CD14-positive monocyte (primary cell): ENCODE data around the gene CHRDL2. TPM values are rescaled to one million over a fixed set of nuclear protein-coding genes. Genes with fewer than 3 reads are reported as not detected.

Source experiments
- DNase-seq, 3 donors: peaks; one replicate each; pipeline ENCODE4 v3.0.0-alpha.2; 2011 to 2022
- H2AFZ ChIP-seq: 2 replicates; pipeline ENCODE4 v1.6.0; 2012; ENCODE audit warnings: mild to moderate bottlenecking, low read depth, low read length, inconsistent platforms; ENCODE audit not compliant: insufficient read depth, poor library complexity, severe bottlenecking
- H3K27ac ChIP-seq, 2 donors: 1 replicate in 1 of 2; 2 replicates in 1 of 2; pipeline ENCODE4 v1.5.1; 2012 to 2013; ENCODE audit warnings: low read length in 2 of 2, control low read depth in 1 of 2, inconsistent platforms in 1 of 2, low read depth in 1 of 2, mild to moderate bottlenecking in 1 of 2
- H3K27me3 ChIP-seq, 2 donors: one replicate each; pipeline versions ENCODE4 v1.6.0 to v1.6.1; 2011 to 2013; ENCODE audit warnings: low read length in 2 of 2; ENCODE audit not compliant: control insufficient read depth in 2 of 2, insufficient read depth in 2 of 2
- H3K36me3 ChIP-seq, 2 donors: replicated peaks in 1 of 2; 1 replicate in 1 of 2; 2 replicates in 1 of 2; pipeline versions ENCODE4 v1.5.1 to v1.6.1; 2012 to 2013; ENCODE audit warnings: low read length in 2 of 2, control low read depth in 1 of 2, inconsistent platforms in 1 of 2, mild to moderate bottlenecking in 1 of 2; ENCODE audit not compliant: insufficient read depth in 2 of 2, control insufficient read depth in 1 of 2
- H3K4me1 ChIP-seq, 2 donors: 1 replicate in 1 of 2; 2 replicates in 1 of 2; pipeline versions ENCODE4 v1.5.1 to v1.6.1; 2012 to 2013; ENCODE audit warnings: low read length in 2 of 2, control low read depth in 1 of 2, inconsistent platforms in 1 of 2, mild to moderate bottlenecking in 1 of 2, moderate library complexity in 1 of 2; ENCODE audit not compliant: insufficient read depth in 2 of 2, control insufficient read depth in 1 of 2
- H3K4me2 ChIP-seq: replicated peaks from 2 replicates; pipeline ENCODE3; 2012; ENCODE audit warnings: low read length, moderate library complexity, mild to moderate bottlenecking; ENCODE audit not compliant: poor library complexity, severe bottlenecking; ENCODE audit errors: extremely low read depth
- H3K4me3 ChIP-seq, 3 experiments: fragments of 200-600 bp in 1 of 3; sonication (generic) in 1 of 3; replicated peaks in 1 of 3; 1 replicate in 2 of 3; 2 replicates in 1 of 3; pipeline ENCODE4 v1.5.1; 2011 to 2013; ENCODE audit warnings: low read length in 3 of 3, mild to moderate bottlenecking in 3 of 3, control low read depth in 2 of 3, low read depth in 2 of 3, inconsistent platforms in 1 of 3, moderate library complexity in 1 of 3
- H3K79me2 ChIP-seq: 2 replicates; pipeline ENCODE4 v1.6.0; 2012; ENCODE audit warnings: mild to moderate bottlenecking, control low read depth, inconsistent platforms, low read length, moderate library complexity; ENCODE audit not compliant: insufficient read depth
- H3K9ac ChIP-seq: 2 replicates; pipeline ENCODE4 v1.6.0; 2017; ENCODE audit warnings: low read length, mild to moderate bottlenecking; ENCODE audit not compliant: insufficient read depth, poor library complexity, severe bottlenecking
- H3K9me3 ChIP-seq, 2 donors: replicated peaks in 1 of 2; 1 replicate in 1 of 2; 2 replicates in 1 of 2; pipeline versions ENCODE4 v1.5.1 to v1.6.1; 2012 to 2013; ENCODE audit warnings: low read length in 2 of 2, control low read depth in 1 of 2; ENCODE audit not compliant: control insufficient read depth in 1 of 2, insufficient read depth in 1 of 2
- H4K20me1 ChIP-seq: 2 replicates; pipeline ENCODE4 v1.6.0; 2012; ENCODE audit warnings: mild to moderate bottlenecking, low read length, control low read depth, moderate library complexity; ENCODE audit not compliant: insufficient read depth
- H3K27ac Mint-ChIP-seq, 7 donors: one replicate each; pipeline ENCODE4 v1.8.0; 2020; ENCODE audit warnings: mild to moderate bottlenecking in 7 of 7, mixed read lengths in 7 of 7, moderate library complexity in 6 of 7, inconsistent platforms in 2 of 7
- H3K27me3 Mint-ChIP-seq, 3 donors: one replicate each; pipeline ENCODE4 v1.8.0; 2021 to 2022; ENCODE audit warnings: low read depth in 3 of 3, mild to moderate bottlenecking in 3 of 3, mixed read lengths in 3 of 3, moderate library complexity in 3 of 3, inconsistent platforms in 1 of 3
- H3K36me3 Mint-ChIP-seq, 2 donors: one replicate each; pipeline ENCODE4 v1.8.0; 2020; ENCODE audit warnings: mixed read lengths in 2 of 2, inconsistent platforms in 1 of 2, mild to moderate bottlenecking in 1 of 2
- H3K4me1 Mint-ChIP-seq: one replicate; pipeline ENCODE4 v1.8.0; 2020; ENCODE audit warnings: mild to moderate bottlenecking, mixed read lengths
- H3K4me3 Mint-ChIP-seq, 2 donors: one replicate each; pipeline ENCODE4 v1.8.0; 2020; ENCODE audit warnings: mild to moderate bottlenecking in 2 of 2, mixed read lengths in 2 of 2, moderate library complexity in 1 of 2
- H3K9me3 Mint-ChIP-seq, 7 donors: one replicate each; pipeline ENCODE4 v1.8.0; 2020 to 2022; ENCODE audit warnings: mixed read lengths in 7 of 7, mild to moderate bottlenecking in 6 of 7, moderate library complexity in 6 of 7, inconsistent platforms in 2 of 7
- WGBS: methylation state at CpG from one replicate; pipeline ENCODE4 v1.1.5; 2013; ENCODE audit warnings: missing lambda C conversion rate; ENCODE audit not compliant: insufficient coverage; 5-methylcytosine and 5-hydroxymethylcytosine counted together
- intact Hi-C, 2 donors: fragments of 100-400 bp; cut with micrococcal nuclease; formaldehyde crosslinking; loops; one replicate each; pipeline versions ENCODE4 v1.15.0 to v1.15.1; 2023
- polyA plus RNA-seq, 3 donors: library from polyadenylated mRNA; depleted of rRNA in 1 of 3; unstranded in 2 of 3; stranded (reverse) in 1 of 3; fragments of 300-500 nt in 2 of 3; fragments of >200 nt in 1 of 3; fragmentation: Illumina TruSeq in 2 of 3; gene quantifications; 1 replicate in 2 of 3; 2 replicates in 1 of 3; pipeline ENCODE4 v1.2.3, GENCODE V29; 2012 to 2021
- TF ChIP-seq, protein P1 (sequence below): fragments of 200-600 bp; IDR thresholded peaks from one replicate; pipeline ENCODE4 v1.8.0; 2022; ENCODE audit warnings: antibody characterized with exemption, mild to moderate bottlenecking

CHRDL2 gene
- polyA plus RNA-seq, 3 donors: not detected

DNA sequence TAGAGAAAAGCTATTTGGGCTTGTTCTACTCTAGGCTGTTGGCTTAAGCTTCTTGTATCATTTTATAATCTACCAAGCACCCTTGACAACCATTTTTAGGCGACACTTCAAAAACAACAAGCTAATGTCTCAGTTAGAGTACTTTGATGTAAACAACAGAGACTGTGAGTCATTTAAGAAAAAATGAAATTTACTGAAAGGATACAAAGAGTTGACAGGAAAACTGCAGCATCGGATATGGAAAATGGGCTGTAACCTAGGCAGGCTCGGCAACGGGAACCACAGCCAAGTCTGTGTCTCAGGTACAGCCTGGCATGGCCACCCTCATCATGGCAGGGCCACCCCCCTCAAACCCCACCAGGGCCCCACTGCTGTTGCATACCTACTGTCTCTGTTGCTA lies 13.1 kb upstream of the CHRDL2 start:
- TF ChIP-seq, protein P1, sequence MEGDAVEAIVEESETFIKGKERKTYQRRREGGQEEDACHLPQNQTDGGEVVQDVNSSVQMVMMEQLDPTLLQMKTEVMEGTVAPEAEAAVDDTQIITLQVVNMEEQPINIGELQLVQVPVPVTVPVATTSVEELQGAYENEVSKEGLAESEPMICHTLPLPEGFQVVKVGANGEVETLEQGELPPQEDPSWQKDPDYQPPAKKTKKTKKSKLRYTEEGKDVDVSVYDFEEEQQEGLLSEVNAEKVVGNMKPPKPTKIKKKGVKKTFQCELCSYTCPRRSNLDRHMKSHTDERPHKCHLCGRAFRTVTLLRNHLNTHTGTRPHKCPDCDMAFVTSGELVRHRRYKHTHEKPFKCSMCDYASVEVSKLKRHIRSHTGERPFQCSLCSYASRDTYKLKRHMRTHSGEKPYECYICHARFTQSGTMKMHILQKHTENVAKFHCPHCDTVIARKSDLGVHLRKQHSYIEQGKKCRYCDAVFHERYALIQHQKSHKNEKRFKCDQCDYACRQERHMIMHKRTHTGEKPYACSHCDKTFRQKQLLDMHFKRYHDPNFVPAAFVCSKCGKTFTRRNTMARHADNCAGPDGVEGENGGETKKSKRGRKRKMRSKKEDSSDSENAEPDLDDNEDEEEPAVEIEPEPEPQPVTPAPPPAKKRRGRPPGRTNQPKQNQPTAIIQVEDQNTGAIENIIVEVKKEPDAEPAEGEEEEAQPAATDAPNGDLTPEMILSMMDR: no peak
- H3K27ac ChIP-seq: no peak overlapping the region
- no peak overlapping the region for H3K9ac ChIP-seq
- no peaks in the 10 kb centered on the region for H4K20me1 ChIP-seq
- no peak overlapping the region for H2AFZ ChIP-seq
- no peak for DNase-seq
- H3K9me3 ChIP-seq: no peaks in the 10 kb centered on the region
- Mint-ChIP-seq H3K36me3 (no peaks in the 10 kb centered on the region), H3K4me1 (peaks cover 16% of the 10 kb centered on the region), H3K4me3 (no peak overlapping the region), H3K27me3 (peaks cover 1 to 9% (median 6%) of the 10 kb centered on the region in 3 donors), H3K9me3 (peaks cover 0 to 3% (median 0%) of the 10 kb centered on the region in 7 donors), H3K27ac (peak overlapping the region in 1 of 7 donors; percentile 28)
- H3K4me2 ChIP-seq: no peak overlapping the region
- H3K4me1 ChIP-seq: peaks cover 7 to 12% of the 10 kb centered on the region in 2 donors
- WGBS: 100% methylated on average over 3 of the region's 4 CpGs
- H3K4me3 ChIP-seq: no peak overlapping the region
- peaks cover 9% of the 10 kb centered on the region for H3K79me2 ChIP-seq
- intact Hi-C loops: no loop called here
- H3K36me3 ChIP-seq: no peaks in the 10 kb centered on the region
- peaks cover 0 to 3% of the 10 kb centered on the region in 2 donors for H3K27me3 ChIP-seq

DNA sequence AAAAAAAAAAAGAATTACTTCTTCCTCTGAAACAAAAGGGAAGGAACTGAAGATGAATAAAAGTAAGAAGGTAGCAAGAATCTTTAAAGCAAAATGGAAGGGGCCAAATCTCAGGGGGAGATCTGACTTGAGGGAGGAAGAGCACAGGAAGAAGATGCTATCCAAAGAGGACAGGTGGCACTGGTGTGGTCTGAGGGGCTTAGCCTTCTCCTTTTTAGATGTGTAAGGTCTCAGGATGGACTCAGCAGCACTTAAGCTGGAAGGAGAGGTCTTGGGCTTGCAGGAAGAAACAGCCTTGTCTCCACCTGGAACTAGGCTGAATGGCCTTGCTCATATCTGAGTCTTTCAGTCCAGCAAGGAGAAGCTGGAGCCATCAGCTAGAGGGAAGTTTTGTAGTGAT lies 12.4 kb upstream of the CHRDL2 start:
- Histone ChIP-seq H2AFZ (no peak overlapping the region), H3K4me3 (no peak overlapping the region), H3K27ac (no peak overlapping the region), H4K20me1 (no peaks in the 10 kb centered on the region), H3K79me2 (peaks cover 4% of the 10 kb centered on the region), H3K4me2 (no peak overlapping the region), H3K36me3 (no peaks in the 10 kb centered on the region), H3K9ac (no peak overlapping the region), H3K9me3 (no peaks in the 10 kb centered on the region), H3K4me1 (peaks cover 7 to 11% of the 10 kb centered on the region in 2 donors), H3K27me3 (peaks cover 0 to 6% of the 10 kb centered on the region in 2 donors)
- no peak overlapping the region for H3K4me3 Mint-ChIP-seq
- peak overlapping the region in 1 of 7 donors; percentile 40 for H3K27ac Mint-ChIP-seq
- no peak for DNase-seq
- H3K4me1 Mint-ChIP-seq: peaks cover 16% of the 10 kb centered on the region
- peaks cover 1 to 9% (median 6%) of the 10 kb centered on the region in 3 donors for H3K27me3 Mint-ChIP-seq
- TF ChIP-seq, protein P1: no peak
- peaks cover 0 to 3% (median 0%) of the 10 kb centered on the region in 7 donors for H3K9me3 Mint-ChIP-seq
- H3K36me3 Mint-ChIP-seq: no peaks in the 10 kb centered on the region
- intact Hi-C loops: no loop called here
